UCSD-AML1 (cell line): Measurements from ENCODE around the gene RUSF1.
A peak's percentile ranks its signal among the peaks of the same experiment; 100 is the strongest.
"Not testable (repeated sequence)": the region's sequence is repeated elsewhere in the genome, so short reads cannot be mapped to it uniquely, and the experiment has no call there.

Experiments used
- DNase-seq: peaks from one replicate; lab custom pipeline; 2025; ENCODE audit not compliant: unreplicated experiment; lab: John Stamatoyannopoulos, UW

RUSF1 gene

GRCh38 chr16:31455601-31456314, 52.4 kb downstream of the RUSF1 start:
- peak; percentile 47 for DNase-seq

DNA sequence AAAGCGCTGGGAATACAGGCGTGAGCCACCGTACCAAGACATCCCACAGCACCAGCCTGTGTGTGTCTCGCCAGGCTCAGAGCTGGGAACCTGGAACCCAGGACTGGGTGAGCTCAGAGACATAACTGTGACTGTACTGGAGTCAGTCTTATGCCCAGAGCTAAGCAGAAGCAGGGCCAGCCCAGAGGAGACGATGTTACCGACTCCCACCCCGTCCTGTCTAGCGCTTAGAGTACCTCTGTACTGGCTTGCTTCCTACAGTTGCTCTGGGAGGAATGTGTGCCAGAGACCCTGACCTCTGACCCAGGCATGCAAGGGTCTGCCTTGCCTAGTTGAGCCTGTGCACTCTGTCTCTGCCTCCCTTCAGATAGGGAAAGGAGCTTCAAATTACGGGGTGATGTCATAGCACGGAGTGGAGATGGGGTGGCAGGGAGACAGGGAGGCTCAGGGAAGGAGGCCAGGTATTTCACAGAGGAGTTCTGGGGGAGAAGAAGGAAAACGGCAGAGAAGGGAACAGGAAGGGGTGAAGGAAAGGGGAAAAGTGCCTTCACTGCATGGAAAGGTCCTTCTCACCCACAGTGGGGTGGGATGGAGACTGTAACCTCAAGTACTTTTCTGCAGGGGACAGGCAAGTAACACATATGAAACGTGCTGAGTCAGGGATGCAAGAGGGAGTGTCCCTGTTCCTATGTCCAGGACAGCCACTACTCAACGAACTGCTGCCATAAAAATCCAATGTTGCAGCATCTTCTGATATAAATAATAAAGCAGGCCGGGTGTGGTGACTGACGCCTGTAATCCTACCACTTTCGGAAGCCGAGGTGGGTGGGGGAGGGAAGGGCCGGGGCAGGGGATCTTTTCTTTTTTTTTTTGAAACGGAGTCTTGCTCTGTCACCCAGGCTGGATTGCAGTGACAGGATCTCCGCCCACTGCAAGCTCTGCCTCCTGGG, 54.7 kb downstream of the RUSF1 start:
- DNase-seq: no peak

DNA sequence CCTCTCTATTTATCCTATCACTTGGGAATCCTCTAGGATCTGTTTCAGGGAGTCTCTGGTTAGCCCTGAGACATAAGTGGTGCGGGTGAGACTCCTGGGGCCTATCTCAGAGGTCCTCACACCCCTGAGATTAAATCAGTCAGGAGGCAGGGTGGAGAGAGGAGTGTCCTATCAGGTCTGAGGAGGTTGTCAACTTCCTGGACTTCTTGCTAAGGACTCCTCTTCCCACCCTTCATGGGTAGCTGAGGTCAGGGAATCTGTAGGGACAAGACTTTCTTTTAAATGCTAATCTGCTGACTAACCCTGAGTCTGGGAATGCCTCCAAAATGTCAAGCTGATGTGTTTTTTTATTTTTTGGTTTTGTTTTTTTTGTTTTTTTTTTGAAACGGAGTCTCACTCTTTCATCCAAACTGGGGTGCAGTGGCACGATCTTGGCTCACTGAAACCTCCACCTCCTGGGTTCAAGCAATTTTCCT, 55.5 kb downstream of the RUSF1 start:
- DNase-seq: no peak

DNA sequence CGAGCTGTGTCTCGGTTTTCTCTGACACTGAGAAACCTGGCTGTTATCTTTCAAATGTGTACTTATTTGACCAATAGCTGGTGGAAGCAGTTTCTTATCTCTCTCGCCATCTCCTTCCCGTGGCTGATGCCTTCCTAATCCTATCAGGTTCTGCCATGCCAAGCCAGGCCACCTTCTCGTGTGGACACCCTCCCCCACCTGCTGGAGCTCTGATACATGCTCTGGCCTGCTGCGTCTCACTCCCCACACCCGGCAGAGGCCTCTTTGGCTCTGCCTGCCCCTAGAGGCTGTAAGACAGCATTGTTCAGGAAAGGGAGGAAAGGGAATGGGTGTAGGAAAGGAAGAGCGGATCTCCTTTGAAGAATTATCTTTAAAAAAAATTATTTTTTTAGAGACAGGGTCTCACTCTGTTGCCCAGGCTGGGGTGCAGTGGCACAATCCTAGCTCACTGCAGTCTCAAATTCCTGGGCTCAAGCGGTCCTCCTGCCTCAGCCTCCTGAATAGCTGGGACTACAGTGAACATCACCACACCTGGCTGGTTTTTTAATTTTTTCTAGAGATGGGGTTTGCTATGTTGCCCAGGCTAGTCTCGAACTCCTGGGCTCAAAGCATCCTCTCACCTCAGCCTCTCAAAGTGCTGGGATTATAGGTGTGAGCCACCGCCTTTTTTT, 56.4 kb downstream of the RUSF1 start:
- DNase-seq: peak; percentile 60

DNA sequence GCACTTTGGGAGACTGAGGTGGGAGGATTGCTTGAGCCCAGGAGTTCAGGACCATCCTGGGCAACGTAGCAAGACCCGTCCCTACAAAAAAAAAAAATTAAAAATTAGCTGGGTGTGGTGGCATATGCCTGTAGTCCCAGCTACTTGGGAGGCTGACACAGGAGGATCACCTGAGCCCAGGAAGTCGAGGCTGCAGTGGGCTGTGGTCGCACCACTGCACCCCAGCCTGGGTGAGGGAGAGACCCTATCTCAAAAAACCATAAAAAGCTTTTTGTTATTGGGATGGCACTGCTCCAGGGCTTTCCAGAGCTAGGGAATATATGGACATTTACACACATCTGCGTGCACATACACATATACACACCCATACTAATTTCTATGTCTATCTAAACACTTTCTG, 57.0 kb downstream of the RUSF1 start:
- no peak for DNase-seq

- not testable (repeated sequence) for DNase-seq
These were observed 62.3 kb downstream of the RUSF1 start for GRCh38 chr16:31445931-31446330.

GRCh38 chr16:31441956-31442355, 66.2 kb downstream of the RUSF1 start:
- no peak for DNase-seq

DNA sequence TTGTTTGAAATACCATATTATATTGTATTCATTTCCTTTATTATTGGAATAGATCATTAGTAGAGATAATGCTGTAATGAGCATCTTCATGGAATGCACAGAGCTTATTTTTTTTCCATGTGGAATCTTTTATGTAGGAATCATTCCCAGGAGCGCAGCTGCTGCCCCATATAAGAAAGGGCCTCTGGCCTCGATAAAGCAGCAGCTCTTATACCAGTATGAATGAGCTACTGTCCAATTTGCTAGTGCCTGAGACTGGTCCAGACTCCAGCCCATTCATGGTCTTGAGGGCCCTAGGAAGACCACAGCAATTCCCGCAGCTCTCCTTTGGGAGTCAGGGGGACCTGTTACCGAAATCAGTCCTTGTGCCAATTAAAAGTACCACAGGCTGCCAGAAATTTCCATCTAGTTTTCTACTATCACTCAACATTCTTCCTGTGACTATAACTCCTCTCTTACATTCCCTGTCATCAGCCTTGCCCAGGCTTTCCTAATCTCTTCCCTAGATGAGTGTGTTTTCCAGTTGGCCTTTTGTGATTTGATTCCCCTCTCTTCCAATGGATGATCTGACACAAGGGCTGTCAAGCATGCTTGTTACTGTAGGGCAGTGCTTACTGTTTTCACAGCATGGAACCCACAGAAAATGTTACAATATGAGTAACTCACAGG, 67.5 kb downstream of the RUSF1 start:
- no peak for DNase-seq

DNA sequence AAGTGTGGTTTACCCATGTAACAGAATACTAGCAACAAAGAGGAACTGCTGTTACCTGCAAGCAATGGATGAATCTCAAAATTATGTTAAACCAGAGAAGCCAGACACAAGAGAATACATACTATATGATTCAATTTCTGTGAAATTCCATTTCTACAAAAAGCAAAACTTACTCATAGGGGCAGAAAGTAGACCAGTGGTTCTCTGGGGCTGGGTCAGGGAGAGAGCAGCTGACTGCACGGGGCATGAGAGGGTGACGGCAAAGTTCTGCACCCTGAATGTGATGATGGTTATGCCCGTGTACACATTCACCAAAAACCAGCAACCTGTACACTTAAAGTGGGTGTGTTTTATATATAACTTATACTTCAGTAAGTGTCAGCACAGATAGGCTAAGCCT, 68.7 kb downstream of the RUSF1 start:
- DNase-seq: no peak
